ENCODE data around the gene SOX13. TPM values are rescaled to one million over a fixed set of nuclear protein-coding genes. Genes with fewer than 3 reads are reported as not detected.

SOX13 gene
- total and polyA plus RNA-seq, 9 of the 15 experiments (the other 6 are each of a cell fraction or from before 2014, with no cell fraction given): 0.03 to 0.35 (median 0.06) TPM; not detected in 5

DNA sequence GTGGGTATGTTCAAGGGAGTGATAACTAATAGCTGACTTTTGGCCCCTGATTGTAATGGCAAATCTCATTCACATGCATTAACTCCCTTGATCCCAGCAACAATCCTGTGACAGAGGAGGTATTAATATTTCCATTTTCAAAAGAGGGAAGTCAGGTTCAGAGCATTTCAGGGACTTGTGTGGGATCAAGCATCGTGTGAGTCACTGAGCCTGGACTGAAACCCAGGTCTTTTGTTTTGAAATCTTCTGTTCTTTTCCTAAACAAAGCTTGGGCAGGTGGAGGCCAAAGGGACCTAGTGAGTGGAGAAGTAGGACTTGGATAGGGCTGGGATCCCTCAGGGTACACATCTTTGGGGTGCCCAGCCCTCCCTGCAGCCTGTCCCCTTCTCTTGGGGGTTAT, 41.0 kb downstream of the SOX13 start:
- intact Hi-C loops (cut with micrococcal nuclease) (no loop called here), in situ Hi-C loops (cut with MboI) (no loop called here)
- 0 out of 5 replicates have a peak, but pooled peaks cover 0 to 2% of the 10 kb centered on the region in 2 experiments for H3K4me1 ChIP-seq (replicated peaks in 1 of 2; ENCODE audit: control insufficient read depth in 2 of 2, insufficient read depth in 2 of 2, low read length in 2 of 2)
- ChIA-PET POLR2A (no interaction called here), CTCF (ENCODE audit: low intra/inter-chr PET ratio) (no interaction called here)
- no peak overlapping the region for H2AFZ ChIP-seq (ENCODE audit: low read depth, low read length)
- BruUV-seq (replicated peaks): no TSS peak
- H3K4me2 ChIP-seq (ENCODE audit: insufficient read depth, low read length): no peak overlapping the region
- H3K27me3 ChIP-seq (ENCODE audit: control insufficient read depth in 2 of 2, insufficient read depth in 2 of 2, low read length in 2 of 2): peaks cover 14 to 53% of the 10 kb centered on the region in 2 experiments; a peak in 4 of 5 replicates
- no peak overlapping the region for H3K9ac ChIP-seq (ENCODE audit: insufficient read depth in 1 of 2, low read depth in 2 of 2, low read length in 2 of 2)
- 0% methylated on average over 1 of the region's 1 CpG for WGBS (ENCODE audit: insufficient coverage, low coverage, missing lambda C conversion rate)
- H3K79me2 ChIP-seq (ENCODE audit: control insufficient read depth, insufficient read depth, low read length): no peaks in the 10 kb centered on the region
- no peaks in the 10 kb centered on the region for H3K9me1 ChIP-seq (ENCODE audit: control insufficient read depth, insufficient read depth, low read length)
- no peak for ATAC-seq
- peaks cover 8% of the 10 kb centered on the region; the same call in 1 of the 2 replicates for H4K20me1 ChIP-seq (replicated peaks; ENCODE audit: control insufficient read depth, insufficient read depth, low read length)
- FAIRE-seq: no peak
- no peaks in the 10 kb centered on the region for H3K9me3 ChIP-seq (replicated peaks; ENCODE audit: control insufficient read depth, insufficient read depth, low read depth, low read length)
- no peak for DNase-seq (ENCODE audit: extremely low read depth in 1 of 4, low spot score in 3 of 4)
- no peak for TF ChIP-seq MECOM (CRISPR knock-in tag; IDR thresholded peaks at IDR 0.05)
- no peak for TF ChIP-seq EZH2 (IDR thresholded peaks at IDR 0.05; ENCODE audit: borderline replicate concordance, low read depth, low read length)
- no peak for TF ChIP-seq ZNF197 (CRISPR knock-in tag; IDR thresholded peaks at IDR 0.05; ENCODE audit: low read depth)
- no peak for TF ChIP-seq KDM4B (IDR thresholded peaks at IDR 0.05; ENCODE audit: borderline replicate concordance in 2 of 2, low read depth in 1 of 2)
- TF ChIP-seq HNRNPL (IDR thresholded peaks at IDR 0.05; ENCODE audit: low read depth, low read length): no peak
- TF ChIP-seq, protein P1, sequence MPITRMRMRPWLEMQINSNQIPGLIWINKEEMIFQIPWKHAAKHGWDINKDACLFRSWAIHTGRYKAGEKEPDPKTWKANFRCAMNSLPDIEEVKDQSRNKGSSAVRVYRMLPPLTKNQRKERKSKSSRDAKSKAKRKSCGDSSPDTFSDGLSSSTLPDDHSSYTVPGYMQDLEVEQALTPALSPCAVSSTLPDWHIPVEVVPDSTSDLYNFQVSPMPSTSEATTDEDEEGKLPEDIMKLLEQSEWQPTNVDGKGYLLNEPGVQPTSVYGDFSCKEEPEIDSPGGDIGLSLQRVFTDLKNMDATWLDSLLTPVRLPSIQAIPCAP (CRISPR knock-in tag; IDR thresholded peaks at IDR 0.05; ENCODE audit: borderline replicate concordance): no peak
- no peak for TF ChIP-seq SMARCB1 (IDR thresholded peaks at IDR 0.05; ENCODE audit: insufficient read length, low read depth)
- TF ChIP-seq HDAC3 (IDR thresholded peaks at IDR 0.05; ENCODE audit: borderline replicate concordance, partially characterized antibody): no peak
- no peak for TF ChIP-seq RUNX1 (IDR thresholded peaks at IDR 0.05; ENCODE audit: low read depth)
- no peak for TF ChIP-seq SNRNP70 (optimal IDR thresholded peaks at IDR 0.05; ENCODE audit: low read depth, low read length)
- no peak overlapping the region for H3K4me3 ChIP-seq
- H3K27ac ChIP-seq (ENCODE audit: extremely low read depth, low read depth, low read length): no peak overlapping the region
- H3K36me3 ChIP-seq (ENCODE audit: control insufficient read depth, insufficient read depth, low read length): no peaks in the 10 kb centered on the region
